Lower leg skin (tissue), 4 donors: Measurements from ENCODE around the gene COPA. TPM values are rescaled to one million over a fixed set of nuclear protein-coding genes. Genes with fewer than 3 reads are reported as not detected.
"Not testable (repeated sequence)": the region's sequence is repeated elsewhere in the genome, so short reads cannot be mapped to it uniquely, and the experiment has no call there.

Experiments used
- DNase-seq, 2 donors: peaks; one replicate each; pipeline ENCODE4 v3.0.0-alpha.2; 2019; ENCODE audit warnings: low spot score in 2 of 2
- H3K4me3 ChIP-seq: fragments of 200-600 bp; sonication (generic); 2 replicates; pipeline ENCODE4 v1.5.1; 2017; ENCODE audit warnings: mild to moderate bottlenecking, low read depth; ENCODE audit not compliant: poor library complexity, severe bottlenecking
- CTCF ChIP-seq, 3 donors: fragments of 450-650 bp; IDR thresholded peaks; one replicate each; pipeline ENCODE4 v1.5.1; 2016; ENCODE audit warnings: antibody characterized with exemption in 3 of 3, mild to moderate bottlenecking in 3 of 3, moderate library complexity in 2 of 3
- POLR2A ChIP-seq, 2 donors: fragments of 450-650 bp; IDR thresholded peaks; one replicate each; pipeline ENCODE4 v1.6.1; 2016 to 2017; ENCODE audit warnings: antibody characterized with exemption in 2 of 2, mild to moderate bottlenecking in 1 of 2, moderate library complexity in 1 of 2
- WGBS, 2 donors: methylation state at CpG; one replicate each; pipeline ENCODE4 v1.1.5; 2018; 5-methylcytosine and 5-hydroxymethylcytosine counted together
- intact Hi-C: fragments of 100-400 bp; cut with DNase I; formaldehyde crosslinking; loops from one replicate; pipeline ENCODE4 v1.15.0; 2023; ENCODE audit warnings: low total_unique reads
- total RNA-seq, 4 donors: library from RNA; depleted of rRNA; stranded (reverse); fragments of >200 nt; gene quantifications; one replicate each; pipeline ENCODE4 v1.1.0, GENCODE V29; 2016

Gene COPA
- total RNA-seq = 10 to 100 TPM; 72.3 to 93.6 (median 80.2) TPM

- 0% methylated on average over 58 of the region's 58 CpGs for WGBS, 2 donors
- intact Hi-C loops = no loop called here
- peak in 1 of 2 donors; percentile 90 for TF ChIP-seq POLR2A (IDR thresholded peaks at IDR 0.05)
- TF ChIP-seq CTCF (IDR thresholded peaks at IDR 0.05) = no peak
These were observed at the start of gene COPA, which contains the start of gene NCSTN for GRCh38 chr1:160342953-160343869. Gene COPA, minus strand, starts transcription at chr1:160343250. Its CDS starts 80 bp downstream, at chr1:160343170. Gene NCSTN, plus strand, starts transcription at chr1:160343383. Its CDS starts 14 bp downstream, at chr1:160343397.

GRCh38 chr1:160388406-160388805, 45.4 kb upstream of the COPA start:
- DNase-seq, H3K4me3 ChIP-seq, intact Hi-C loops: not testable (repeated sequence)
- WGBS, 2 donors = 78 to 84% methylated on average over 4 of the region's 4 CpGs

More at GRCh38 chr1:160342953-160343869, at the start of gene COPA, which contains the start of gene NCSTN:
- DNase-seq = peak; percentile 91 to 98
- peak within 1 kb of the TSS; percentile 95 for H3K4me3 ChIP-seq

- DNase-seq, H3K4me3 ChIP-seq, intact Hi-C loops: not testable (repeated sequence)
- 96 to 98% methylated on average over 2 of the region's 2 CpGs for WGBS, 2 donors
These were observed 41.8 kb upstream of the COPA start for GRCh38 chr1:160384812-160385211.

GRCh38 chr1:160377585-160378206, 34.6 kb upstream of the COPA start:
- no peak for TF ChIP-seq CTCF (IDR thresholded peaks at IDR 0.05)
- TF ChIP-seq POLR2A (IDR thresholded peaks at IDR 0.05) = no peak
- H3K4me3 ChIP-seq = no peak overlapping the region
- peak in 1 of 2 donors; percentile 53 for DNase-seq
- intact Hi-C loops = no loop called here
- 77 to 81% methylated on average over 7 of the region's 7 CpGs for WGBS, 2 donors

- WGBS, 2 donors = 17 to 26% methylated on average over 5 of the region's 5 CpGs
- intact Hi-C loops = no loop called here
- TF ChIP-seq CTCF (IDR thresholded peaks at IDR 0.05) (peak in 1 of 3 donors; percentile 90), POLR2A (IDR thresholded peaks at IDR 0.05) (no peak)
- DNase-seq = no peak
- no peak overlapping the region for H3K4me3 ChIP-seq
These were observed 33.6 kb upstream of the COPA start for GRCh38 chr1:160376525-160377131.

- WGBS, 2 donors = 34 to 35% methylated on average over 9 of the region's 9 CpGs
- intact Hi-C loops = no loop called here
- DNase-seq = peak in 1 of 2 donors; percentile 79
- TF ChIP-seq POLR2A (IDR thresholded peaks at IDR 0.05) = no peak
- TF ChIP-seq CTCF (IDR thresholded peaks at IDR 0.05) = no peak
- no peak overlapping the region for H3K4me3 ChIP-seq
These were observed 32.9 kb upstream of the COPA start for GRCh38 chr1:160375788-160376524.
